ENCODE measurements around the gene STARD13. TPM values are rescaled to one million over a fixed set of nuclear protein-coding genes. Genes with fewer than 3 reads are reported as not detected.
"Not testable (repeated sequence)": the region's sequence is repeated elsewhere in the genome, so short reads cannot be mapped to it uniquely, and the experiment has no call there.

STARD13 gene
- total RNA-seq, 1 experiment from 2014 or later: 9.1 TPM

- no TSS peak for BruUV-seq (replicated peaks)
- no peak for TF ChIP-seq CTCF (IDR thresholded peaks at IDR 0.05; ENCODE audit: insufficient read depth in 1 of 2, low read depth in 1 of 2, low read length in 1 of 2, severe bottlenecking in 1 of 2, unreplicated experiment in 1 of 2)
- no peak for DNase-seq
- H3K9me3 ChIP-seq: no peaks in the 10 kb centered on the region
- H3K4me3 Mint-ChIP-seq (ENCODE audit: unreplicated experiment): no peak overlapping the region
- H3K27ac Mint-ChIP-seq (ENCODE audit: unreplicated experiment): no peak overlapping the region
- H3K9me3 Mint-ChIP-seq (ENCODE audit: unreplicated experiment): no peaks in the 10 kb centered on the region
- POLR2A ChIA-PET: no interaction called here
- no peaks in the 10 kb centered on the region for H3K36me3 Mint-ChIP-seq (ENCODE audit: insufficient read depth, unreplicated experiment)
- peaks cover 12% of the 10 kb centered on the region for H3K4me1 ChIP-seq
- CTCF ChIA-PET: no interaction called here
- intact Hi-C loops (cut with micrococcal nuclease; ENCODE audit: unreplicated experiment): no loop called here
- H3K27me3 Mint-ChIP-seq (ENCODE audit: insufficient read depth, unreplicated experiment): no peaks in the 10 kb centered on the region
- no peaks in the 10 kb centered on the region for H3K36me3 ChIP-seq (ENCODE audit: control insufficient read depth, insufficient read depth, low read length)
- peaks cover 16% of the 10 kb centered on the region for H3K4me1 Mint-ChIP-seq (ENCODE audit: low read depth, unreplicated experiment)
- H3K4me3 ChIP-seq (ENCODE audit: low read depth, low read length): no peak overlapping the region
- no peaks in the 10 kb centered on the region for H3K27me3 ChIP-seq (replicated peaks; ENCODE audit: control insufficient read depth, insufficient read depth, low read length)
Measured at GRCh38 chr13:33180122-33180804, 105.3 kb downstream of the STARD13 start.

GRCh38 chr13:33179463-33179862, 106.1 kb downstream of the STARD13 start:
- CTCF ChIA-PET: no interaction called here
- peaks cover 12% of the 10 kb centered on the region for H3K4me1 ChIP-seq
- no peak for TF ChIP-seq CTCF (IDR thresholded peaks at IDR 0.05; ENCODE audit: insufficient read depth in 1 of 2, low read depth in 1 of 2, low read length in 1 of 2, severe bottlenecking in 1 of 2, unreplicated experiment in 1 of 2)
- POLR2A ChIA-PET: no interaction called here
- Mint-ChIP-seq H3K27me3 (ENCODE audit: insufficient read depth, unreplicated experiment) (no peaks in the 10 kb centered on the region), H3K9me3 (ENCODE audit: unreplicated experiment) (no peaks in the 10 kb centered on the region), H3K4me3 (ENCODE audit: unreplicated experiment) (no peak overlapping the region), H3K27ac (ENCODE audit: unreplicated experiment) (no peak overlapping the region), H3K4me1 (ENCODE audit: low read depth, unreplicated experiment) (peaks cover 16% of the 10 kb centered on the region), H3K36me3 (ENCODE audit: insufficient read depth, unreplicated experiment) (no peaks in the 10 kb centered on the region)
- H3K9me3 ChIP-seq: no peaks in the 10 kb centered on the region
- no peak for DNase-seq
- no peak overlapping the region for H3K4me3 ChIP-seq (ENCODE audit: low read depth, low read length)
- intact Hi-C loops (cut with micrococcal nuclease; ENCODE audit: unreplicated experiment): no loop called here
- H3K36me3 ChIP-seq (ENCODE audit: control insufficient read depth, insufficient read depth, low read length): no peaks in the 10 kb centered on the region
- H3K27me3 ChIP-seq (replicated peaks; ENCODE audit: control insufficient read depth, insufficient read depth, low read length): no peaks in the 10 kb centered on the region
- no TSS peak for BruUV-seq (replicated peaks)

DNA sequence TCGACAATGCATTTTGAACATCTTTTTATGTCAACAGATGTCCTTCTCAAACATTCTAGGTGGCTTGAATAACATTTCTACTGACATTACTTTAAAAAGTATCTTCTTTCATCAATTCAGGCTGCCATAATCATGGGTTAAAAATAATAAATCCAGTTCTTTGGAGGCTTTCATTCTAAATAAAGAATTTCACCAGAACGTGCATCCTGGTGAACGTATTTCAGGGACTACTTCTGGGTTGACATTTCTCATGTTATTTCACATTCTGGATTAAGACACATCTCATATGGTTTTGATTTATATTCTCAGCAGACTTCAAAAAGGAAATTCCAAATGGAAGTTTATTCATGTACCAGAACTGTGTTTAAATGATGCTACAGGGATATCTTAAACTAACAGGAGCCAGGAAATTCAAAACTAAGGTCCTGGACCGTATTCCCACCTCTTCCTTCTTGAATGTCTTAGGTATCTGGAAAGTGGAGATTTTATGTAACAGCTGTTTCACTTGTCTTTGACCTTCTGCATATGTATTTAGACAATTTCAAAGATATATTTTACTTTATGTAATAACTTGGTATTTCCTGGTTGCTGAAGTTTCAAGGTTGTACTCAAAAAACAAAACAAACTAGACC, 107.2 kb downstream of the STARD13 start:
- H3K9me3 ChIP-seq: no peaks in the 10 kb centered on the region
- no TSS peak for BruUV-seq (replicated peaks)
- no peaks in the 10 kb centered on the region for H3K36me3 ChIP-seq (ENCODE audit: control insufficient read depth, insufficient read depth, low read length)
- Mint-ChIP-seq H3K36me3 (ENCODE audit: insufficient read depth, unreplicated experiment) (no peaks in the 10 kb centered on the region), H3K4me3 (ENCODE audit: unreplicated experiment) (no peak overlapping the region), H3K4me1 (ENCODE audit: low read depth, unreplicated experiment) (peaks cover 16% of the 10 kb centered on the region), H3K9me3 (ENCODE audit: unreplicated experiment) (no peaks in the 10 kb centered on the region), H3K27me3 (ENCODE audit: insufficient read depth, unreplicated experiment) (no peaks in the 10 kb centered on the region), H3K27ac (ENCODE audit: unreplicated experiment) (no peak overlapping the region)
- POLR2A ChIA-PET: no interaction called here
- H3K4me3 ChIP-seq (ENCODE audit: low read depth, low read length): no peak overlapping the region
- TF ChIP-seq CTCF (IDR thresholded peaks at IDR 0.05; ENCODE audit: insufficient read depth in 1 of 2, low read depth in 1 of 2, low read length in 1 of 2, severe bottlenecking in 1 of 2, unreplicated experiment in 1 of 2): no peak
- peaks cover 12% of the 10 kb centered on the region for H3K4me1 ChIP-seq
- H3K27me3 ChIP-seq (replicated peaks; ENCODE audit: control insufficient read depth, insufficient read depth, low read length): no peaks in the 10 kb centered on the region
- DNase-seq: no peak
- CTCF ChIA-PET: no interaction called here
- intact Hi-C loops (cut with micrococcal nuclease; ENCODE audit: unreplicated experiment): no loop called here

DNA sequence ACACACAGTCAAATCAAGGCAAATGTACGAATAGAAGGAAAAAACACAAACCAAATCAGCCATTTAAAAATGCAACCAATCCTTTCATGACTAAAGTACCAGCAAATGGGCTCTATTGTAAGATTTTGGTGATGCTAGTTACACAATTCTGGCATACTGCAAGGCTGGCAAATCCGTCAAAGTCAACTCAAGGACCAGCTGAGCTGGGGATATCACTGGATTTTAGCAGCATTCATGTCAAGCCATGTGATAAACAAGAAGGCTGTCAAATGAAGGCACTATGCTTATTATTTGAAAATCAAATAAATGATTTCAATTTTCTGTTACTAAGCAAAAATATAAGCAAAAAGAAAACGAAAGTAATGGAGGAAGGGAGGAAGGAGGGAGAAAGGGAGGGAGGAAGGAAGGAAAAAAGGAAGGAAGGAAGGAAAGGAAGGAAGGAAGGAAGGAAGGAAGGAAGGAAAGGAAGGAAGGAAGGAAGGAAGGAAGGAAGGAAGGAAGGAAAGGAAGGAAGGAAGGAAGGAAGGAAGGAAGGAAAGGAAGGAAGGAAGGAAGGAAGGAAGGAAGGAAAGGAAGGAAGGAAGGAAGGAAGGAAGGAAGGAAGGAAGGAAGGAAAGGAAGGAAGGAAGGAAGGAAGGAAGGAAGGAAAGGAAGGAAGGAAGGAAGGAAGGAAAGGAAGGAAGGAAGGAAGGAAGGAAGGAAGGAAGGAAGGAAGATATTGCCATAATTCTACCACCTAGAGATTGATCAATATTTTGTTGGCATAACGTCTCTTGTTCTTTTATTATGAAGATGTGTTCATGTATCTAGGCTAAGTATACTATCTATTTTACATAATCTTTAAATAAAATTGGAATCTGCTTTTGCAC, 108.0 kb downstream of the STARD13 start:
- H3K9me3 Mint-ChIP-seq (ENCODE audit: unreplicated experiment); H3K36me3 Mint-ChIP-seq (ENCODE audit: insufficient read depth, unreplicated experiment); DNase-seq; H3K27me3 Mint-ChIP-seq (ENCODE audit: insufficient read depth, unreplicated experiment); intact Hi-C loops (cut with micrococcal nuclease; ENCODE audit: unreplicated experiment); BruUV-seq (replicated peaks); H3K27ac Mint-ChIP-seq (ENCODE audit: unreplicated experiment); H3K4me3 Mint-ChIP-seq (ENCODE audit: unreplicated experiment); H3K4me3 ChIP-seq (ENCODE audit: low read depth, low read length); H3K9me3 ChIP-seq; POLR2A ChIA-PET; CTCF ChIA-PET; H3K27me3 ChIP-seq (replicated peaks; ENCODE audit: control insufficient read depth, insufficient read depth, low read length); H3K36me3 ChIP-seq (ENCODE audit: control insufficient read depth, insufficient read depth, low read length): not testable (repeated sequence)
- H3K4me1 Mint-ChIP-seq (ENCODE audit: low read depth, unreplicated experiment): peaks cover 16% of the 10 kb centered on the region
- H3K4me1 ChIP-seq: peaks cover 12% of the 10 kb centered on the region

Measured in Caco-2 (cell line).